Measurements from ENCODE around the gene TRPM2. TPM values are rescaled to one million over a fixed set of nuclear protein-coding genes. Genes with fewer than 3 reads are reported as not detected.

Gene TRPM2
- 1 to 10 TPM in 2 of 4 donors, under 1 TPM in 2; 0.73 to 1.7 (median 1.3) TPM for polyA plus RNA-seq (ENCODE audit: insufficient read length in 4 of 4)

GRCh38 chr21:44353191-44353970 is at the start of gene TRPM2:
Gene TRPM2, plus strand, starts transcription at chr21:44353621. Its CDS starts 80 bp downstream, at chr21:44353701.
- DNase-seq (ENCODE audit: low read depth in 4 of 4, low spot score in 3 of 4), result no peak

- no peak for DNase-seq (ENCODE audit: low read depth in 4 of 4, low spot score in 3 of 4)
Observed at GRCh38 chr21:44304011-44304616, 49.3 kb upstream of the TRPM2 start.

- peak in 1 of 4 donors; percentile 57 for DNase-seq (ENCODE audit: low read depth in 4 of 4, low spot score in 3 of 4)
Observed at GRCh38 chr21:44304877-44305293, 48.5 kb upstream of the TRPM2 start.

- no peak for DNase-seq (ENCODE audit: low read depth in 4 of 4, low spot score in 3 of 4)
Observed at GRCh38 chr21:44305691-44306090, 47.7 kb upstream of the TRPM2 start.

- no peak for DNase-seq (ENCODE audit: low read depth in 4 of 4, low spot score in 3 of 4)
Observed at GRCh38 chr21:44306936-44307704, 46.3 kb upstream of the TRPM2 start.

GRCh38 chr21:44310628-44311507 is 42.6 kb upstream of the TRPM2 start:
- no peak for DNase-seq (ENCODE audit: low read depth in 4 of 4, low spot score in 3 of 4)

- DNase-seq (ENCODE audit: low read depth in 4 of 4, low spot score in 3 of 4), result no peak
Observed at GRCh38 chr21:44312089-44312488, 41.3 kb upstream of the TRPM2 start.

GRCh38 chr21:44312716-44313115 is 40.7 kb upstream of the TRPM2 start:
- DNase-seq (ENCODE audit: low read depth in 4 of 4, low spot score in 3 of 4), result no peak

GRCh38 chr21:44313451-44313850 is 40.0 kb upstream of the TRPM2 start:
- DNase-seq (ENCODE audit: low read depth in 4 of 4, low spot score in 3 of 4), result no peak

GRCh38 chr21:44314128-44314527 is 39.3 kb upstream of the TRPM2 start:
- DNase-seq (ENCODE audit: low read depth in 4 of 4, low spot score in 3 of 4), result no peak

GRCh38 chr21:44314561-44314960 is 38.9 kb upstream of the TRPM2 start:
- no peak for DNase-seq (ENCODE audit: low read depth in 4 of 4, low spot score in 3 of 4)

- DNase-seq (ENCODE audit: low read depth in 4 of 4, low spot score in 3 of 4), result no peak
Observed at GRCh38 chr21:44315691-44316203, 37.7 kb upstream of the TRPM2 start.

- DNase-seq (ENCODE audit: low read depth in 4 of 4, low spot score in 3 of 4), result no peak
Observed at GRCh38 chr21:44316277-44316900, 37.0 kb upstream of the TRPM2 start.

- DNase-seq (ENCODE audit: low read depth in 4 of 4, low spot score in 3 of 4), result no peak
Observed at GRCh38 chr21:44317241-44317782, 36.1 kb upstream of the TRPM2 start.

- no peak for DNase-seq (ENCODE audit: low read depth in 4 of 4, low spot score in 3 of 4)
Observed at GRCh38 chr21:44317871-44318270, 35.5 kb upstream of the TRPM2 start.

GRCh38 chr21:44318489-44319285 is 34.7 kb upstream of the TRPM2 start:
- DNase-seq (ENCODE audit: low read depth in 4 of 4, low spot score in 3 of 4), result no peak

GRCh38 chr21:44319407-44320065 is 33.9 kb upstream of the TRPM2 start:
- no peak for DNase-seq (ENCODE audit: low read depth in 4 of 4, low spot score in 3 of 4)

- no peak for DNase-seq (ENCODE audit: low read depth in 4 of 4, low spot score in 3 of 4)
Observed at GRCh38 chr21:44320847-44321246, 32.6 kb upstream of the TRPM2 start.
